COLO668 (cell line): ENCODE data around the gene GGT5.
"Not testable (repeated sequence)": the region's sequence is repeated elsewhere in the genome, so short reads cannot be mapped to it uniquely, and the experiment has no call there.

Source experiments
- DNase-seq: peaks from one replicate; lab custom pipeline; 2025; ENCODE audit not compliant: unreplicated experiment; lab: John Stamatoyannopoulos, UW

GGT5 gene

DNA sequence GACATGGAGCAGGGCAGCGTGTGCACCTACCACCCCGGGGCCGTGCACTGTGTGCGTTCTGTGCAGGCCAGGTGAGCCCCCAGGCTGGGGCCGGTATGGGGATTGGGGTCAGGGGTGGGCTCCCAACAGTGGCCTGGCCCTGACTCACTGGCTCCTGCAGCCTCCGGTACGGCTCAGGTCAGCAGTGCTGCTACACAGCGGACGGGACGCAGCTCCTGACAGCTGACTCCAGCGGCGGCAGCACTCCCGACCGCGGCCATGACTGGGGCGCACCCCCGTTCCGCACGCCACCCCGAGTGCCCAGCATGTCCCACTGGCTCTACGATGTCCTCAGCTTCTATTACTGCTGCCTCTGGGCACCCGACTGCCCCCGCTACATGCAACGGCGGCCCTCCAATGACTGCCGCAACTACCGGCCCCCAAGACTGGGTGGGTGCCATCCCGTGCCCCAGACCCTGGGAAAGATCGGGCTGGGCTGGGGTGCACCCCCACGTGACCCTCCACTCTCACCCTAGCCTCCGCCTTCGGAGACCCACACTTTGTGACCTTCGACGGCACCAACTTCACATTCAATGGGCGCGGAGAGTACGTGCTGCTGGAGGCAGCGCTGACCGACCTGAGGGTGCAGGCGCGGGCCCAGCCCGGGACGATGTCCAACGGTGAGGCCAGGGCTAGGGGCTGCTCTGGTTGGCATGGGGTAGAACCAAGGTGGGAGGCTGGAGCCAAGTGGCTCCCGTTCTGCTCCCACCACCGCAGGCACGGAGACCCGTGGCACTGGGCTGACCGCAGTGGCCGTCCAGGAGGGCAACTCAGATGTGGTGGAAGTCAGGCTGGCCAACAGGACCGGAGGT is 59.2 kb downstream of the GGT5 start:
- DNase-seq: no peak

DNA sequence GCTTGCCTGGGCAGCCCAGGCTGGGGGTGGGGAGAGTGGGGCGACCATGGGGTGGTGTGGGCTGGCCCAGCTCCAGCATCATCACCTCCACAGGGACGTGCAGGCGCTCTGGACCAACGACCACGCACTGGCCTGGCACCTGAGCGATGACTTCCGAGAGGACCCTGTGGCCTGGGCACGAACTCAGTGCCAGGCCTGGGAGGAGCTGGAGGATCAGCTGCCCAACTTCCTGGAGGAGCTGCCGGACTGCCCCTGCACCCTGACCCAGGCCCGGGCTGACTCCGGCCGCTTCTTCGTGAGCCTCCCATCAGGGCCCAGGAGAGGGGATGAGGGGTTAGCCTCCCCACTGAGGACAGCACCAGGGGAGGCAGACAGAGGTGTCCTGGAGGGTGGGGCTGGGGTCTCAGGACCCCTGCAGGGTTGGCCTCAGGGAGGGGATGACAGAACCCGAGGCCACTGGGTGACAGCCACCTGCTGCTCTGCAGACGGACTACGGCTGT is 59.8 kb downstream of the GGT5 start:
- DNase-seq: no peak

DNA sequence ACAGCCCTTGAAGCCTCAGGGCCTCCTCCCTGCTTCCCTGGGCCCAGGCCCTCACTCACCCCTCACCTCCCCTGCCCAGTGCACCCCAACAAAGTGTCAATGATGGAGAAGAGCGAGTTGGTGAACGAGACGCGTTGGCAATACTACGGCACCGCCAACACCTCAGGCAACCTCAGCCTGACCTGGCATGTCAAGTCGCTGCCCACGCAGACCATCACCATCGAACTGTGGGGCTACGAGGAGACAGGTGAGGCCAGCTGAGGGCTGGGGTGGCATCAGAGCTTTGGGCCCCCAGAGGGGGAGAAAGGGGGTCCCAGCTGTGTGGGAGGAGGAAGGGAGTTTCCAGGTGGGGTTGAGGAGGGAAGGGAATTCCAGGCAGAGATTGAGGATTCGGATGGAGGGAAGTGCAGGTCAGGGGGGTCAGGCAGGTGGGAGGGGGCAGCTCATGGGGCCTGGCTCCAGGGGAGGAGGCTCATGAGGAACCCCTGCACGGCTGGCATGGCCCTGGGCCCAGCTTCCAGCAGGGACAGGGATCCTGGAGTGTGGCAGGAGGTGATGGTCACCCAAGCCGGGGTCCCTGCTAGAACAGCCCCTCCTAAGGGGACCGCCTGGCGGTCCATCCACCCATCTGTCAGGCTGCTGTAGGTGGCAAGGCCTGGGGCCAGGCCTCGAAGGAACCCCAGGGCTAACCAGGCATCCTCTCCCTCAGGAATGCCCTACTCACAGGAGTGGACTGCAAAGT is 60.7 kb downstream of the GGT5 start:
- no peak for DNase-seq

DNA sequence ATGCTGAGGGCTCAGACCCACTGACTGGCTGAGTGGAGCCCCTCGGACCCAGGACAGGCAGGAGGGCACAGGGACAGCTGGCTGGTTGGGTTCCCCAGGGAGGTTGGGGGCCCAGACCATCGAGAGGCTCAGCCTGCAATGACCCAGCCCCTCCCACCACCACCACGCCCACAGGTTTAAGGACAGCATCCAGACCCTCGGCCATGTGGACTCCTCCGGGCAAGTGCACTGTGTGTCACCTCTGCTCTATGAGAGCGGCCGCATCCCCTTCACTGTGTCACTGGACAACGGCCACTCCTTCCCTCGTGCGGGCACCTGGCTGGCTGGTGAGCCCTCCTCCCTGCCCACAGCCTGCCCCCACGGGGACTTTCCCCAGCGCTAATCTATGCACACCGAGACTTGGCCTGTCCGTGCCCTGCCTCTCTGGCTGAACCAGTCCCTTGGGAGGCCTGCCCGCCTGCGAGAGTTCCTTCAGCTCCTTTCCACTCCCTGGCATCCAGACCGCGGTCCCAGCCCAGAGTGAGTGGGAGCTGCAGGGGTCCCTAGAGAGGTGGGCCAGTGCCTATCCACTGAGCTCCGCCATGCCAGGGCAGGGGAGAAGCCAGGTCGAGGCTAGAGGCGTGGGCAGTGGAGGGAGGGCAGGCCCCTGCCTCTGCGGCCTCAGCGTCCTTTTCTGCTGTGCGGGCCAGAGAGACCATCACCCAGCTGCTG is 61.4 kb downstream of the GGT5 start:
- DNase-seq: peak; percentile 13

DNA sequence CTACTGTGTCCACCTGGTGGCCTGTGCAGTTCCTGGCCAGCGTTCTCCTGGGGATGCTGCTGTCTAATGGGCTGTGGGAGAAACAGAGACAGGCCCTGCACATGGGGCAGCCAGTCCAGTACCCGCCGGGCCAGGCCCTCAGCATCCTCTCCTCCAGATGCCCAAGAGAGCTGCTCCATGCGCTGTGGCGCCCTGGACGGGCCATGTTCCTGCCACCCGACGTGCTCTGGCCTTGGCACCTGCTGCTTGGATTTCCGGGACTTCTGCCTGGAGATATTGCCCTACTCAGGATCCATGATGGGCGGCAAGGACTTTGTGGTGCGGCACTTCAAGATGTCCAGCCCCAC is 62.0 kb downstream of the GGT5 start:
- DNase-seq: not testable (repeated sequence)

DNA sequence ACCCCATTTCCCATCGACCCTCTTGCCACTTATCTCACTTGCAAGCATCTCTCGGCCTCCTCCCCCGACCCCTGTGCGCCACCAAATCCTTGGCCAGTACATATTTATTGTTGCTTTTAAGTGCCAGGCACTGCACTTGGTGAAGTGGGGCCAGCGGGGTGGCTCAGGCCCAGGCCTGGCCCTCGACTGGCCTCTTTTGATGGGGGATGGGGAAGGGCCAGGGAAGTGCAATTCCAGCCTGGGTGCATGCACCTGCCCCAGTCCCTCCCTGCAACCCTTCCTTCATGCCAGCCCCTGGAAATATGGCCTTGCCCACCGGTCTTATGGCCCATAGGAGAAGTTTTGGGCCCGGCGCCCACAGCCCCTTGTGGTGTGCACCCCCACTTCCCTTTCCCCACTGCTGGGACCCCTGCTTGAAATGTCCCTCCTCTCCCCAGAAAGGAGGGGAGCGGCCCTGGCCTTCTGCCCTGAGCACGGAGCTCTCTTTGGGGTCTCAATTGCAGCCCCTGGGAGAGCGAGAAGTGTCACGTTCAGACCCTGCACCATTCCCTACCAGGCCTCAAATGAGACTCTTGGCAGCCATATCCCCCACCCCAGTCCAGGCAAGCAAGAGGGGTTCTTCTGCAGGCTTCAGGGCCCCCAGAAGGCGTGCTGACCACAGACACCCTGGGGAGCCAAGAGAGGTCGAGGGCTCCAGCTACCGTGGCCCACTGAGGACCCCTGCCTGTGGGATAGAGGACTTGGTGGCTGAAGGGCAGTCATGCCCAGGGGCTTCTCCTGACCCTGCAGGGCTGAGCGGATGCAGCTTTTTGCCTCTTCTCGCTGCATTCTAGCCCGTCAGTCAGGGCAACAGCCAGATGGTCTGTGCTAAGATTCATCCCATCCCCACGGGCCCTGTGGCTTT is 62.6 kb downstream of the GGT5 start:
- no peak for DNase-seq

DNA sequence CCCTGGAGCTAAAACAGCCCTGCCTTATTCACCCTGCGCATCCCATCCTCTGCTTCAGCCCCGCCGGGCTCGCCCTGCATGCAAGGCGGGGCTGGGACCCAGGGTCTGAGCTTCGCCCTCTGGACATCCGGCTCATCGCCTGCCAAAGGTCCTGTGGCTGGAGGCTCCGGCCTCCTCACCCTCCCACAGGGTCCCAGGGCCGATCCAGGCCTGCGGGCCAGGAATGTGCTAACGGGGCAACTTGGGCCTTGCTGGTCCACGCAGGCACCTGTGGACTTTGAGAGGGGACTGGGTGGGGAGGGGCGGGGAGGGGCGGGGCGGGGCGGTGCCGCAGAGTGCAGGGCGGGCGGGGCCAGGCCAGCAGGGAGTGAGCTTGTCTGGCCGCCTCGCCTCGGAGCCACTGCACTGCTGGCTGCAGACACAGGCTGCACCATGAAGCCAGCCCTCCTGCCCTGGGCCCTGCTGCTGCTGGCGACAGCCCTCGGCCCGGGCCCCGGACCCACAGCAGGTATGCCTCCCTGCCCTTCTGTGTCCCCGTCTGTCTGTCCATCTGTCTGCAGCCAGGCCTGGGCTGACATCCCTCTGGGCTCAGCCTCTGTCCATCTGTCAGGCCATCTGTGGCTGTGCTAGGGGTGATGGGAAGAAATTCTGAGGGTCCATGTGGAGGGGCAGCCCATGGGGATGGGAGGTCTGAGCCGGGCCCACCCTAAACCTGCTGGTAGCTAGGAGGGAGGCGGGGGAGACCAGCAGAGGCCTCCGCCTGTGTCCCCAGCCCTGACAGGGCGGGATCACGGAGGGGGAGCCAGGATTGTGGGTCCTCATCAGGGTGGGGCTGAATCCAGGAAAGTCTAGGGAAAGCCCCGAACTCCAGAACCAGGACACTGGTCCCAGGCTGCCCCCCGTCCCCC is 63.5 kb downstream of the GGT5 start, which contains the start of gene SUSD2:
TSS of gene SUSD2 (plus strand) at position 400 of the 908 bp plus-strand sequence. CDS start at position 433, 33 bp downstream.
- DNase-seq: peak; percentile 13

DNA sequence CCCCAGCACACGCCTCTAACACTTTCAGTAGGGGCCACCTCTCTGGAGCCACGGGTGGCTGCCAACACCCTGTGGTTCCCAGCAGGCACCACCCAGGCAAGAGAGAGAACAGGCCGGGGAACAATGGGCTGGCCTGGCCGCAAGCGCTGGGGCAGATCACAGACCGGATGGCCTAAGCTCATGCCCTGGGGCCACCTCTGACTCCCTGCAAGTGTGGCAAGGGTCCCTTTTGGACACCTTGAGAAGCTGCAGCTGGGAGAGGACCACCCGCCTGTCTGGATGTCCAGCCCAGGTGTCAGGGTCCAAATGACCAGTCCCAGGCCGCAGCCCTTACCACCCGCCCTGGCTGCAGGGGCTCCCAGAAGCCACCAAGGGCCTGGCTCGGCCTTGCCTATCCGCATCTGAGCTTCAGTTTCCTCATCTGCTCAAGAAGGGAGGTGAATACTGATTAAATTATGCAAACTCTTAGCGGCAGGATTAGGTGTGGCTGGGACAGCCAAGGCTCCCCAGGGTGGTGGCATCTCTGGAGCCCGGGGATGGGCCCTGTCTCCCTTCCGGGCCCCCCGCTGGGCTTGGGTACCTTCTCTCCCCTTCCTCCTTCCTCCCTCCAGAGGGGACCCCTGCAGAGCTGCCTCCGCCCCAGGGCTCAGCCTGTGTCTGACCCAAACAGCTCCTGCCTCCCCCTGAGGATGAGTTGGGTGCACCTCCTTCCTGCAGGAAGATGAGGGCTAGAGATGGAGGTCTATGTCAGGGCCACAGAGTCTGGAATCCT is 64.4 kb downstream of the GGT5 start:
- no peak for DNase-seq

DNA sequence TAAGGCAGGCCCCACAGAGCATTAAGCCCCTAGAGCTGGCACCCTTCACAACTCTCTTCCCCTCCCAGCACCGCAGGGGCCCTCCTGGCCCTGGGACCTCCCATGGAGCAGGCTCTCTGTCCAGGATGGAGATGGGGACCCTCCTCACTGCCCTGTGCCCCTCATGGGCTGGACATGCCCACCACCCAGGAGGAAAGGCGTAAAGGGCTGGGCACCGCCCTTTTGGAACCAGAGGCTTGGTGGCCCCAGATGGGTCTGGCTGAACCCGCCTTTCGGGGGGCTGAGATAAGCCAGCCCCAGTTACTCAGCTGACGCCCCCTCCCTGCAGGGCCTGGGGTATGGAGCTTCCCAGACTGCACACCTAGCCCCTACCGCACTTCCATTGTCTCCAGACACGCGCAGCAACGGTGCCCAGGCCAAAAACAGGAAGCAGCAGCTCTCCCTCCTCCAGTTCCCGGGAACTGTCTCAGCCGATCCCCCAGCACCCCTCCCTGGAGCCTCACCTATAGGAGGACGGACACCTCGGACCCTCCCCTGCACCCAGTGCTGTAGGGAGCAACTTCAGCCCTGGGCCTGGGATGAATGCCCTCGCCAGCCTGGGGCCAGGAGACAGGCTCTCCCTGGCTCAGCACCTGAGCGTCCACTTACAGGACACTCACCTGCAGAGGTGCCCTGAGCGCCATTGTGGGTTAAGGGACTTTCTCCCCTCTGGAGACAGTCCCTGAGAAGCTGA is 65.2 kb downstream of the GGT5 start:
- no peak for DNase-seq

DNA sequence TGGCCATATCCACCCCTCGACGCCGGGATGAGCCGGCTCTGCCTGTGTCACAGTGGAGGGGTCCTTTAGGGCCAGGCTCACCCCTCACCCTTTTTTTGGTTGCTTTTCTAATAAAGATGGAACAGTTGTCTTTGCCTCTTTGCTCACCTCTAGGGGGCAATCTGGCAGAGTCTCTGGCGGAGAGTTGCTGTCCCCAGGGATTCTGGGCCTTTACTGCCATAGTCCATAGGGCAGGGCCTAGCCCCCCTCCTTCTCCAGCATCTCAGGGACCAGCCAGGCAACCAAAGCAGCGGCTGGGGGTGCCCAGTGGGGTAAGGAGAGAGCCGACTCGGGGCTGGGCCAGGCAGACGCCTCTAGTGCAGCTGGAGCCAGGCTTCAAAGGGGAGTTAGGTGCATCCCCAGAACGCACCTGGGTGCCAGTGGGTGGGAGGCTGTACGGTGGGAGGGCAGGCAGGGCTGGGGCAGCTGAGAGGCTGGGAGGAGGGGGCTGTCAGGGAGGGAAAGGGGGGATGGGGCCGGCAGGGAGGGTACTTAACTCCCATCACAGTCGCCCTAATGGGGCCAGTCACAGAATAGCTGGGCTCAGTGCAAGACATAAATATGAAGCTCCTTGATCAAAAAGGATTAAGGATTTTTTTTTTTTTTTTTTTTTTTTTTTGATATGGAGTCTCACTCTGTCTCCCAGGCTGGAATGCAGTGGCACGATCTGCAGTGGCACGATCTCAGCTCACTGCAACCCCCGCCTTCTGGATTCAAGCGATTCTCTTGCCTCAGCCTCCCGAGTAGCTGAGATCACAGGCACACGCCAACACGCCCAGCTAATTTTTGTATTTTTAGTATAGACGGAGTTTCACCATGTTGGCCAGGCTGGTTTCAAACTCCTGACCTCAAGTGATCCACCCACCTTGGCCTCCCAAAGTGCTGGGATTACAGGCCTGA is 66.1 kb downstream of the GGT5 start:
- no peak for DNase-seq

DNA sequence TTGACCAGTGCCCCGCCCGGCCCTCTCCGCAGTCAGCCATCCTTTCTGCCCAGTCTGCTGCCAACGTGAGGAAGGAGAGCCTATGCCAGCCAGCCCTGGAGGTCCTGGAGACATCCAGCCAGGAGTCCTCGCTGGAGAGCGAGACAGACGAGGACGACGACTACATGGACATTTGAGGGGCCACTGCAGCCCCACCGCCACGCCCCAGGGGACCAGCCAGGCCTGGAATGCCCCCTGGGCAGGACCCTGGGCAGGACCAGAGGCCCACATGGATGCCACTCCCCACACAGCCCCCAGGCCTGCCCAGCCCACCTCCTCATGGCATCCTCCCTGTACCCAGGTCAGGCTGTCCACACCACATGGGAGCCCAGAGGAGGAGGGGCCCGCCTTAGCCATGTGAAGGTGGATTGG is 66.9 kb downstream of the GGT5 start:
- no peak for DNase-seq

DNA sequence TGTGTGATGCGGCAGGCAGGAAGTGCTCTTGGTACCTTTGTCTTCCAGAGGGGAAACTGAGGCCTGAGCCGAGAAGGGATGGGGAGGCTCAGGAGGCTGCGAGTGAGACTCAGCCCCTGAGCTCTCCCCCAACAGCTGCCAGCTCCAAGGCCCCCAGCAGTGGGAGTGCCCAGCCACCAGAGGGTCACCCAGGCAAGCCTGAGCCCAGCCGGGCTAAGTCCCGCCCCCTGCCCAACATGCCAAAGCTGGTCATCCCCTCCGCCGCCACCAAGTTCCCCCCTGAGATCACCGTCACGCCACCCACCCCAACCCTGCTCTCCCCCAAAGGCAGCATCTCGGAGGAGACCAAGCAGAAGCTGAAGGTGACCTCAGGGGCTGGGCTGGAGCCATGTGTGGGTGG is 67.4 kb downstream of the GGT5 start:
- no peak for DNase-seq

DNA sequence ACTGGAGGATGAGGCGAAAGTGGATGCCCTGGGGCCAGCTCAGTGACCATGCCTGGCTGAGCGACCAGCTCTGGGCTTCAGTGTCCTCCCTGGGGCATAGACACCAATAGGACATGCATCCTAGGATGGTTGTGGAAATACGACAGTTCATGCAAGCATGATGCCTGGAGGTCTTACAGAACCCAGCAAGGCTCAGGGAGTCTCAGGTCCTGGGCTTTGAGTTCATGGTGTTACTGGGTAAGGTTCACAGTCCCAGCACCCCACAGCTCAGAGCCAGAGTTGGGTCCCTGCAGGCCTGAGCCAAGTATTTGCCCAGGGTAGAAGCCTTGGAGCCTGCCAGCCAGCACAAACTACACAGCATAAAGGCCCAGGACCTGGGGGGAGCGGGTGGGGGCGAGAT is 67.8 kb downstream of the GGT5 start:
- DNase-seq: no peak

DNA sequence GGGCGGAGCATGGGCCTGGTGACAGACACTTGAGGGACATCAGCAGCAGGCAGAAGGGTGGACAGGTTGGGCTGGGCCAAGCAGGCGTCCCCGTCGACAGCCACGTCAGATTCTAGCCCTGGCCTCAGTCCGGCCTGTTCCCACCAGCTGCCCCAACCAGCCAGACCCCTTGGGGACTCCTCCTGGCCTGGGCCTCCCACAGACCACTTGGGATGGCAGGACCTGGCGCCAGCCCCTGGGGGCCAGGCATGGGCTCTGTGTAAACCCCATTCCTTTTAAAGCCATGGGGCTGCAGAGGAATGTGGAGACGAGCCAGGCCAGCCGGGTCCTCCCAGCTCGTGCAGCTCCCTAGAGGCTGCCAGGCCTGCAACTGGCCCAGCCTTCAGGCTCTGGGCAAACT is 68.3 kb downstream of the GGT5 start:
- DNase-seq: no peak

DNA sequence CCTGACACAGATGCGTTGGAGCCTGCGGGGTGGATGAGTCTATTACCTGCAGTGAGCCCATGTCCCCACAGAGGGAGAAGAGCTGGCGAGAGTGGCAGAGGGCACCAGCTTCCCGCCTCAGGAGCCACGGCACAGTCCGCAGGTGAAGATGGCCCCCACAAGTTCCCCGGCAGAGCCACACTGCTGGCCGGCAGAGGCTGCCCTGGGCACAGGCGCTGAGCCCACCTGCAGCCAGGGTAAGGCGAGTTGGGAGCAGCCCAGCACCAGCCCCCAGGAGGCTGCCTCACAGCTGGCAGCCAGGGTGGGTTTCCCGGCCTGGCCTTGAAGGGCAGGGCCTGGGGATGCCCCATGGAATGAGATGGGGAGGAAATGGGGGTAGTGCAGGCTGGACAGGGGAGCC is 68.8 kb downstream of the GGT5 start:
- no peak for DNase-seq

DNA sequence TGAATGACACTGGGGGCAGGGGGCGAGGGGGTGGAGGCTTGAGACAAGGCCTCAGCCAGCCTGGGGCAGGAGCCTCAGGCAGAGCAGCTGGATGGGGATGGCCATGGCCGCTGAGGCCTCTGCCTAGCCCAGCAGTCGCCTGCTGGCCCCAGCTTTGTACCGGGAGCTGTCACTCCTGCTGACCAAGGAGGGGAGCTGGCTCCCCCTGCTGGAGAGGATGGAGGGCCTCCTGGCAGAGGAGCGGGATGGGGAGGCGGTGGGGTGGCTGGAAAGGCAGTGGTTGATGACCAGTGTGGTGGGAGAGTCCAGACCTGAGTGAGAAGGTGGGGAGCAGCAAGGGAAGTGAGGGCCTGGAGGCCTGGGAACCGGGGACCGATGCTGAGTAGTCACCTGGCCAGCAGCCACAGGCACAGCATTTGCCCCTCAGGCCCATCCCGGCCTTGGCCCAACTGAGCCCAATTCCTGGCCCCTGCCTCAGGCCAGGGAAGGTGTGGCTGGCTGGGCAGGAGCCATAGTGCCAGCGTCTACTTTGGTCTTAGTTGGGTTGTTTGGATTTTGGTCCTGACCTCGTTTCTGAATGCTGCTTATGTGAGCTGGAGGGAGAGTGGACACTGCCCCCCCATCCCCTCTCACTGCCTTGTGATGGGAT is 69.6 kb downstream of the GGT5 start:
- peak; percentile 69 for DNase-seq
